HL-60 (cell line): ENCODE measurements around the gene AGAP9.
"Not testable (repeated sequence)": the region's sequence is repeated elsewhere in the genome, so short reads cannot be mapped to it uniquely, and the experiment has no call there.

Experiments
- CTCF ChIP-seq: IDR thresholded peaks from one replicate; pipeline ENCODE4 v1.5.1; 2011; ENCODE audit warnings: low read length, control low read depth, inconsistent platforms; ENCODE audit not compliant: insufficient read depth
- REST ChIP-seq: IDR thresholded peaks from 2 replicates; pipeline ENCODE4 v1.6.1; 2012; ENCODE audit warnings: low read depth; ENCODE audit not compliant: insufficient replicate concordance

GRCh38 chr10:47564953-47565352, 41.5 kb upstream of the AGAP9 start:
- TF ChIP-seq CTCF, REST: not testable (repeated sequence)
